Body of pancreas (tissue), 4 donors: ENCODE measurements around the gene HSPA13. TPM values are rescaled to one million over a fixed set of nuclear protein-coding genes. Genes with fewer than 3 reads are reported as not detected.

Source experiments
- ATAC-seq: fragments of 150-250 bp; one replicate; pipeline ENCODE4 v1.9.1; 2016
- DNase-seq, 4 donors: peaks; one replicate each; pipeline ENCODE4 v3.0.0-alpha.2; 2019
- H3K27ac ChIP-seq, 4 donors: fragments of 200-600 bp; sonication (generic); 1 replicate in 3 of 4; 2 replicates in 1 of 4; pipeline versions ENCODE4 v1.5.1 to v1.6.1; 2016 to 2019; ENCODE audit warnings: mild to moderate bottlenecking in 1 of 4, mixed read lengths in 1 of 4, moderate library complexity in 1 of 4
- H3K27me3 ChIP-seq, 2 donors: fragments of 200-600 bp; sonication (generic); one replicate each; pipeline ENCODE4 v1.6.0; 2016; ENCODE audit warnings: mild to moderate bottlenecking in 1 of 2
- H3K36me3 ChIP-seq, 2 donors: fragments of 200-600 bp; sonication (generic); replicated peaks in 1 of 2; 2 replicates each; pipeline ENCODE4 v1.5.1; 2016; ENCODE audit warnings: low read depth in 2 of 2; ENCODE audit not compliant: insufficient read depth in 1 of 2
- H3K4me1 ChIP-seq: fragments of 200-600 bp; sonication (generic); one replicate; pipeline ENCODE4 v1.6.0; 2016
- H3K4me3 ChIP-seq, 2 donors: fragments of 200-600 bp; sonication (generic); 1 replicate in 1 of 2; 2 replicates in 1 of 2; pipeline ENCODE4 v1.5.1; 2016 to 2019
- H3K9me3 ChIP-seq, 3 donors: fragments of 200-600 bp; sonication (generic); 1 replicate in 2 of 3; 2 replicates in 1 of 3; pipeline ENCODE4 v1.5.1; 2016
- CTCF ChIP-seq, 7 experiments: fragments of 450-650 bp in 4 of 7; fragments of 200-600 bp in 3 of 7; sonication (generic) in 3 of 7; IDR thresholded peaks; one replicate each; pipeline ENCODE4 v1.5.1; 2016 to 2019; ENCODE audit warnings: antibody characterized with exemption in 7 of 7
- POLR2A ChIP-seq, 3 donors: fragments of 450-650 bp; IDR thresholded peaks; one replicate each; pipeline ENCODE4 v1.6.1; 2016; ENCODE audit warnings: antibody characterized with exemption in 3 of 3, mild to moderate bottlenecking in 2 of 3
- WGBS, 2 donors: methylation state at CpG; one replicate each; pipeline ENCODE4 v1.1.5; 2017; 5-methylcytosine and 5-hydroxymethylcytosine counted together
- intact Hi-C: fragments of 100-400 bp; cut with DNase I; formaldehyde crosslinking; loops from one replicate; pipeline ENCODE4 v1.15.1; 2023
- total RNA-seq, 2 donors: library from RNA; depleted of rRNA; stranded (reverse); fragments of >200 nt; gene quantifications; one replicate each; pipeline ENCODE4 v1.1.0, GENCODE V29; 2016

HSPA13 gene
- total RNA-seq, 2 donors from 2014 or later = 10.2 to 11.2 TPM

DNA sequence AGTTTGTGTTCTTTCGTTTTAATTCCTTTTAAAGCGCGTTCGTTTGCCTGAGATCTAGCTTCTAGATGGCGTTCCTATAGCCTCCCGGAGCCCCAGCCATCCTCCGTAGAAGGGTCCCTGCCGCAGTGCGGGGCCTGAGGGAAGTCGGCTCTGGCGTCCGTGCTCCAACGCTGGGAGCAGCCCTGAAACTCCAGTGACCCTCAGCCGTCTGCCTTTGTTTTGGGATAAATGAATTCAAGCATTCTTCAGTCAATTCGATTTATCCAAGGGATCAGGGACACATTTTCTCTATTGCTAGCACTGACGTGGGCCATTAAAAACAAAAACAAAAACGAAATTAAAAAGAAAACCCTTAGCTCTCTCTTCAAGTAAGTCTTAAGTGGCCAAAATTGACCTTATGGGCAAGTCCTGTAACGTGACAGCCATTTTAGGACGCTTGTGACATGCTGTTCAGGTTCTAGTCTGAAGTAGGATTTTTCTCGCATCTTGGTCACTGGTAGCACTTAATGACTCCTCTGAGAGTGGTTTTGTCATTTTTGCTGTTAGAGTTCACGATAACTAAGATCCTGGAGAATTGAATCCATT lies 742 bp upstream of the HSPA13 start:
- H3K9me3 ChIP-seq = no peaks in the 10 kb centered on the region
- no peaks in the 10 kb centered on the region for H3K27me3 ChIP-seq
- peaks cover 13% of the 10 kb centered on the region for H3K4me1 ChIP-seq
- no peaks in the 10 kb centered on the region for H3K36me3 ChIP-seq
- peak overlapping the region; percentile 23 to 85 (median 64) for H3K27ac ChIP-seq
- 2 to 4% methylated on average over 21 of the region's 21 CpGs for WGBS, 2 donors
- TF ChIP-seq POLR2A (IDR thresholded peaks at IDR 0.05) (no peak), CTCF (IDR thresholded peaks at IDR 0.05) (no peak)
- peak; percentile 10 for ATAC-seq
- DNase-seq = peak in 1 of 4 donors; percentile 5
- intact Hi-C loops = no loop called here
- peak overlapping the region; percentile 70 to 79 for H3K4me3 ChIP-seq

DNA sequence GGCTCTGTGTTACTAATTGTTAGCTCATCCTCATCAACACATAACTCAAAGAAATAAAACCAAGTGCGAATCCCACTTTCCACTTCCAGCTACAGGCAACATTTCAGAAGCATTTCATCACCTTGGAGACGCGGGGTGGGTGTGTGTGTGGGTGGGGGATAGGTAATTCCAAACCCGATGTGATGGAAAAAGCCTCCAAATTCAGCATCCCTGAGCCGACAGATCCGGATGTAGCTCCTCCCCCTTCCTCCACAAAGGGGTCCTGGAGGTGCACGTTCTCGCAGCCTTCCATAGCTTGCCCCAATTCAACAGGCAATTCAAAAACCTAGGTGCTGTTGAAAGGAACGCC lies 486 bp downstream of the HSPA13 start:
- H3K36me3 ChIP-seq = peaks cover 4 to 8% of the 10 kb centered on the region in 2 donors
- H3K27ac ChIP-seq = peak overlapping the region; percentile 65 to 87 (median 84)
- H3K4me1 ChIP-seq = peaks cover 13% of the 10 kb centered on the region
- no peak for TF ChIP-seq CTCF (IDR thresholded peaks at IDR 0.05)
- no peak for TF ChIP-seq POLR2A (IDR thresholded peaks at IDR 0.05)
- H3K9me3 ChIP-seq = no peaks in the 10 kb centered on the region
- intact Hi-C loops = no loop called here
- DNase-seq (peak in 2 of 4 donors; percentile 21 to 26), ATAC-seq (no peak)
- WGBS, 2 donors = 0 to 1% methylated on average over 8 to 9 of the region's 9 CpGs
- H3K4me3 ChIP-seq = peak overlapping the region; percentile 64 to 73
- no peaks in the 10 kb centered on the region for H3K27me3 ChIP-seq

GRCh38 chr21:14376854-14377253 lies 6.1 kb downstream of the HSPA13 start:
- no peaks in the 10 kb centered on the region for H3K27me3 ChIP-seq
- peaks cover 10 to 25% of the 10 kb centered on the region in 2 donors for H3K36me3 ChIP-seq
- H3K4me3 ChIP-seq = no peak overlapping the region
- no peaks in the 10 kb centered on the region for H3K9me3 ChIP-seq
- intact Hi-C loops = no loop called here
- no peak for ATAC-seq
- WGBS, 2 donors = 89 to 98% methylated on average over 2 of the region's 2 CpGs
- TF ChIP-seq POLR2A (IDR thresholded peaks at IDR 0.05) (no peak), CTCF (IDR thresholded peaks at IDR 0.05) (no peak)
- H3K27ac ChIP-seq = no peak overlapping the region
- no peak for DNase-seq
- H3K4me1 ChIP-seq = peaks cover 8% of the 10 kb centered on the region

- WGBS, 2 donors = 61 to 80% methylated on average over 3 of the region's 3 CpGs
- H3K27ac ChIP-seq = no peak overlapping the region
- H3K27me3 ChIP-seq = no peaks in the 10 kb centered on the region
- DNase-seq (no peak), ATAC-seq (no peak)
- H3K4me1 ChIP-seq = no peaks in the 10 kb centered on the region
- H3K36me3 ChIP-seq = no peaks in the 10 kb centered on the region
- intact Hi-C loops = no loop called here
- H3K4me3 ChIP-seq = no peak overlapping the region
- no peak for TF ChIP-seq CTCF (IDR thresholded peaks at IDR 0.05)
- no peak for TF ChIP-seq POLR2A (IDR thresholded peaks at IDR 0.05)
- H3K9me3 ChIP-seq = no peaks in the 10 kb centered on the region
Measured at GRCh38 chr21:14366998-14367397, 15.9 kb downstream of the HSPA13 start.

DNA sequence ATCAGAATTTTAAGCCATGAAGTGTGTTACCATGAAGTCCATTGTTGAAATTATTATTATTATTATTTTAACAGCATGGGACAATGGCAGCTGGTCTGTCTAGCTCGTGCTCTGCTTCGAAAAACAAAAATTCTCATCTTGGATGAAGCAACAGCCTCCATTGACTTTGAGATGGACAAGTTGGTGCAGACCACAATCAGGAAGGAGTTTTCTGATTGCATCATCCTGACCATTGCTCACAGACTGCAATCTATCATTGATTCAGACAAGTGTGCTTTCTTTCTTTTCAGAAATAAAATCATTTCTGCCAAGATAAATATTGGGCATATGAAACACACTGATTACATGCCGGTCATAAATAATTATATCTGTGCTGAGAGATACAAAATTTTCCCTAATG lies 21.0 kb downstream of the HSPA13 start:
- intact Hi-C loops = no loop called here
- no peaks in the 10 kb centered on the region for H3K36me3 ChIP-seq
- DNase-seq (no peak), ATAC-seq (no peak)
- H3K4me3 ChIP-seq = no peak overlapping the region
- H3K4me1 ChIP-seq = no peaks in the 10 kb centered on the region
- WGBS, 2 donors = 38 to 42% methylated on average over 3 of the region's 3 CpGs
- no peaks in the 10 kb centered on the region for H3K9me3 ChIP-seq
- TF ChIP-seq POLR2A (IDR thresholded peaks at IDR 0.05) = no peak
- TF ChIP-seq CTCF (IDR thresholded peaks at IDR 0.05) = no peak
- H3K27ac ChIP-seq = no peak overlapping the region
- no peaks in the 10 kb centered on the region for H3K27me3 ChIP-seq
